Fibroblast of skin of left biceps (primary cell): ENCODE data around the gene LACC1.
A peak's percentile ranks its signal among the peaks of the same experiment; 100 is the strongest.

ENCODE experiments used
- DNase-seq, 2 experiments: peaks; one replicate each; pipeline ENCODE4 v3.0.0-alpha.2; 2013; ENCODE audit warnings: low read depth in 2 of 2

Gene LACC1

GRCh38 chr13:43879755-43880181, at the start of gene LACC1:
Gene LACC1 (plus strand): TSS chr13:43879904. CDS start chr13:43880986, 1,082 bp downstream.
- no peak for DNase-seq

GRCh38 chr13:43830497-43830881, 49.2 kb upstream of the LACC1 start:
- DNase-seq = peak; percentile 73 to 81

GRCh38 chr13:43831088-43831487, 48.6 kb upstream of the LACC1 start:
- DNase-seq = peak in 1 of 2 experiments; percentile 42

- DNase-seq = no peak
These were observed 44.0 kb upstream of the LACC1 start for GRCh38 chr13:43835701-43836100.

DNA sequence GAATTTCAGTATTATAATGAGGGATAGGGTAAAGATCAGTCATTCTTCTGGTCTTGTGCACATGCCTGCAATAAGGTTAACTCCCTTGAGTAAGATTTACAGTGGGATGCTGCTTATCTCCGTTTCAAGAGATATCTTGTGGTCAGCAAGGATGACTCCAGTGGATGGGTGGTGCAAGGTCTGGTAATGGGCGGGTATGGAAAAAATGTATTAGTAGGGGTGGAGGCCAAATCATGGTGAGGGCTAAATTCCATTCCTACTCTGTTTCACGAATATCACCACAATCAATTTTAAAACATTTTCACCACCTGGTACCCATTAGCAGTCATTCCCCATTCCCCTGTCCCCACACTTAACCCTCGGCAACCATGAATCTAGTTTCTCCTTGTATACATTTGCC, 40.8 kb upstream of the LACC1 start:
- peak; percentile 71 to 78 for DNase-seq

GRCh38 chr13:43846496-43847158, 33.1 kb upstream of the LACC1 start:
- no peak for DNase-seq

GRCh38 chr13:43848001-43848649, 31.6 kb upstream of the LACC1 start:
- DNase-seq = peak; percentile 55 to 70

DNA sequence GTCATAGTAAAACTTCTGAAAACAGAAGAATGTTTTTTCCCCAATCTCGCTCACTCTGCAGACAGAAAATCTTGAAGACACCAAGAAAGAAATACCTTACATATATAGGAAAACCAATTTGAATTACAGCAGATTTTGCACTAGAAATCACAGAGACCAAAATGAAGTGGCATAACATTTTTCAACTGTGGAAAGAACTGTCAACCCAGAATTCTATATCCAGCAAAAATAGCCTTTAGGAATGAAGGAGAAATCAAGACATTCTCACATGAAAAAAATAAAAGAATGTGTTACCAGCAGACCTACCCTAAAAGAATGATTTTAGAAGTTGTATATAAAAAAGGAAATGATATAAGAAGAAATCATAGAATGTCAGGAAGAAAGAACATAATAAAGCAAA, 28.8 kb upstream of the LACC1 start:
- DNase-seq = no peak

DNA sequence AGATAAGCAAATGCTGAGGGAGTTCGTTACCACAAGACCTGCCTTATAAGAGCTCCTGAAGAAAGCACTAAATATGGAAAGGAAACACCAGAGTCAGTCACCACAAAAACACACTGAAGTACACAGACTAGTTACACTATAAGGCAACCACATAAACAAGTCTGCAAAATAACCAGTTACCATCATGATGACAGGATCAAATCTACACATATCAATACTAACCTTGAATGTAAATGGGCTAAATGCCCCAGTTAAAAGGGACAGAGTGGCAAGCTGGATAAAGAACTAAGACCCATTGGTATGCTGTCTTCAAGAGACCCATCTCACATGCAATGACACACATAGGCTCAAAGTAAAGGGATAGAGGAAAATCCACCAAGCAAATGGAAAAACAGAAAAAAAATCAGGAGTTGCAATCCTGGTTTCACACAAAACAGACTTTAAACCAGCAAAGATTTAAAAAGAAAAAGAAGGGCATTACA, 26.7 kb upstream of the LACC1 start:
- no peak for DNase-seq

GRCh38 chr13:43861863-43862262, 17.8 kb upstream of the LACC1 start:
- no peak for DNase-seq

DNA sequence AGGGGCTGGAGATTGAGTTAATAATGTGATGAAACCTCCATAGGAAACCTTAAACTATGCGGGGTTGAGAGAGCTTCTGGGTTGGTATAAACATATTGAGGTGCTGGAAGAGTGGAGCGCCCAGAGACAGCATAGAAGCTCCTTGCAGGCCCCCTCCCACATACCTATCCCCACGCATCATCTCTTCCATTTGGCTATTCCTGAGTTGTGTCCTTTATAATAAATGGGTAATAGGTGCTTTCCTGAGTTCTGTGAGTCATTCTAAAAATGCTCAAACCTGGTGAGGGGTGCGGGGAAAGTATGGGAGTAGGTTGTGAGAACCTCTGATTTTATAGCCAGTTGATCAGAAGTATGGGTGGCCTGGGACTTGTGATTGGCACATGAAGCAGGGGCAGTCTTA, 14.8 kb upstream of the LACC1 start:
- DNase-seq = no peak

DNA sequence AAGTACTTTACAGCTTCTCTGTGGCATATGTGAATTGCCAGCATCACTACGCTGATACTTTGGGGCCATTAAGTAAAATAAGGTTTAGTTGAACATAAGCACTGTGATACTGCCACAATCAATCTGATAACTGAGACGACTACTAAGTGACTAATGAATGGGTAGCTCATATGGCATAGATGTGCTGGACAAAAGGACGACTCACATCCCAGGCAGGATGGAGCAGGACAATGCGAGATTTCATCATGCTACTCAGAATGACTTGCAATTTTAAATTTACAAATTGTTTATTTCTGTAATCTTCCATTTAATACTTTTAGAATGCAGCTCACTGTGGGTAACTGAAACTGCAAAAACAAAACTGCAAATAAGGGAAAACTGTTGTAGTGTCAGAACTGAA, 13.8 kb upstream of the LACC1 start:
- no peak for DNase-seq

DNA sequence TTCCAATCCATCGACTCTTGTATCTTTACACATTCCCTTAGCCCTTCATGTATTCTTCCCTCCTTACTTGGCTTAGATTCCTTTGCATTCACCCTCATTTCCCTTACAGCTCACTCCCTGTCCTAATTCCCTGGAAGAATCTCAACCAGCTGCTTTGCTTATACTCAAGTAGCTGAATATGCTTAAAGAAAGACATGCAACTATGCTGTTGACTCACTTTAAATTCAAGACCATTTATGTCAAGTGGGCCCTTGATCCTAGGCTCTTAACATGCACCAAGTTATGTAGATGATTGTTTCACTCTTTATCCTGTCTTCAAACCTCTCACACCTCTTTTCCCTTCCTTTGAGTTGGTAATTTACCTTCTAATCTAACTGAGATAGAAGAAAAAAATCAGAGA, 7.5 kb upstream of the LACC1 start:
- DNase-seq = no peak

DNA sequence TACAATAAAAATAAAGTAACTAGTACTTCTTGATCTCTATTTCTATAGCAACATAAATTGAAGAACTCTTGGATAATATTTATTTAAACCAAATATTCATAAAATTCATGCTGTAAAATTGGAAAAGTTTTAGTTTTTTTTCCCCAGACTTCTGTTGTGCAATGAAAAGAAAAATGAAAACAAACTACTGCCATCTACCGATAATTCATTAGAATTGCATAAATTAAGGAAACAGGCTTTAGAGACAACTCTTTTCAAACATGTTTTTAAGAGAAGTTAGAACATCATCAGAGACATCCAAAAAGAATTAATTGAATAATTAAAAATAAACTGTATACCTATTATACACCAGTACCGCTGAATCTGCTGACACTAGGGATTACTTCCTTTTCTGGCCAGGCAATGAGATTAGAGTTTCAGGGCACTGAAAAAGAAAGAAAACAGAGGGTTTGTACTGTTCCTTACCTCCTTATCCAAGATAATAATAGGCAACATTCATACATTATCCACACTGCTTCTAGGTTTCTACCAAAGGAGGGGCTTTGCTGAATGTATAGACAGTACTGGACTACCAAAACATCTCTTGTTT, 5.1 kb upstream of the LACC1 start:
- DNase-seq = no peak

- no peak for DNase-seq
These were observed 3.3 kb upstream of the LACC1 start for GRCh38 chr13:43876366-43876765.

GRCh38 chr13:43877326-43877725, 2.4 kb upstream of the LACC1 start:
- peak in 1 of 2 experiments; percentile 26 for DNase-seq

GRCh38 chr13:43877766-43878165, 1.9 kb upstream of the LACC1 start:
- no peak for DNase-seq

DNA sequence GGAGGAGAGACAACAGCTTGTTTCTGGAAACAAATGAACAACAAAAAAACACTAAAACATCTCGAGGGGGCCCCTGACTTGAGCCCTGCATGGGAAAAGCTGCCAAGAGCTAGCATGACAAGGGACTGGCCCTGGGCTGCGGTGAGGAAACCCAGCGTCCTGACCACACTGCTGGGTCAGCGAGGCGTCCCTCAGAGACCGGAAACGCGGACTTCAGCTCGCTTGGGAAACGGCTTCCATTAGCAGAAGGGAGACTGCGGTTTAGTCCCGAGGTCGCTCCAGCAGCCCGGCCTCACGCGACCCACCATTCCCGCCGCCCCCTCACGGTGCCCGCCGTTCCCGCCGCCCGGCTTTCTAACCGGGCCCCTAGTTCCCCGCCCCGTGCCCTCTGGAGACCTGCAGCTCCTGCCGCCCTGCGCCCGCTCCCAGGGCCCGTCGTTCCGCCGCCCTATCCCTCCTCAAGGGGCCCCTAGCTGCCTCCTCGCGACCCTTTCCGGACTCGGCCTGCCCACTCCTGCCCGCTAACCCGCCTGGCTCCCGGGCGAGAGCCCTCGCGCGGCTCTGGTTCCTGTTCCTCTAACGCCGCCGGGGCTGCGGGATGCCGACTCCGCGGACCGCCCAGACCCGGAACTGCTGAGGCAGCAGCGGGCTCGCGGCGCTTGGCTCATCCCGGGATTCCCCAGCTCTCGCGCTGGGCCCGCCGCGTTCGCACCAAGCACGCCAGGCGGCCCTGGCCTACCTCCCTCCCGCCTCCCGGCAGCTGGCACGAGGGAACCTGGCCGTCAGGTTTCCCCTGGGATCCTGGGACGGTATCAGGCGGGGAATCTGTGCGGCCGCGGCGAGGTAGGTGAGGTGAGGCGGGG, 581 bp upstream of the LACC1 start, which contains the start of gene CCDC122:
Gene CCDC122 (minus strand): TSS at position 849 of the 863 bp plus-strand sequence. CDS start 10,364 bp downstream, outside the sequence.
- DNase-seq = peak in 1 of 2 experiments; percentile 40

- no peak for DNase-seq
These were observed 631 bp downstream of the LACC1 start for GRCh38 chr13:43880214-43880855.

- DNase-seq = no peak
These were observed 1.2 kb downstream of the LACC1 start for GRCh38 chr13:43880926-43881325.

GRCh38 chr13:43881580-43881979, 1.9 kb downstream of the LACC1 start:
- no peak for DNase-seq
